Thyroid gland (tissue), 4 donors: ENCODE results near the gene EEF1AKMT3.

Experiments
- POLR2A ChIP-seq, 2 donors: fragments of 450-650 bp; IDR thresholded peaks; one replicate each; pipeline ENCODE4 v1.6.1; 2017; ENCODE audit warnings: antibody characterized with exemption in 2 of 2, mild to moderate bottlenecking in 2 of 2, moderate library complexity in 1 of 2
- TF ChIP-seq, protein P1 (sequence below), 6 experiments: fragments of 200-600 bp in 3 of 6; fragments of 450-650 bp in 3 of 6; sonication (generic) in 3 of 6; IDR thresholded peaks; one replicate each; pipeline ENCODE4 v1.5.1; 2016 to 2019; ENCODE audit warnings: antibody characterized with exemption in 6 of 6, mild to moderate bottlenecking in 2 of 6, inconsistent platforms in 1 of 6, moderate library complexity in 1 of 6

DNA sequence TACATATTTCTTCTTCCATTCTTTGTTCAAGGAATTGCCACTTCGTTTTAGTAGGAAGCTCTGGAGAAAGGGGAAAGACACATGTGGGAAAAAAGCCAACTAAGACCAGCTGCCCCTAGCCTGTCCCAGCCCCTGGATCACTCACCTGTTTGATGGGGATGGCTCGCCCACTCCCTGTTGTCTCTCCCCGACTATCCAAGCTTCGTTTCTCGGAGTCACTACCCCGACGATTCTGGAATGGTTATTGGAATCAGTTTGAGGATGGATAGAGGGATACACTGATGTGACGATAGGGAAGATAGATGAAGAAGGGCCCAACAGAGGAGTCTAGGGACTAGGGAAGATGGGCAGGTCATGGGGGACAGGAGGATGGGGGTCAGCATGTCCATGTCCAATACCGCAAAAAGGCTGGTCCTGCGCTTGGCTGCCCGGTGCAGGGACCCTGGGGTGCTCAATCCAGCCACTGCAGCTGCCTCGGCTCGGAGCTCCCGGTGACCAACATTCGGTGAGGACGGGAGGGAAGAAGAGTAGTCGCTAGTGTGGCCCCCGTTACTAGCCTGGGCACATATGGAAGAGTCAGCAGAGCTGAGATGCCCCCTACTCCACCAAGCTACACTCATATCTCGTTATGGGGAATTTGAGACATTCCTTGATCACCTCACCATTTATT is 40.9 kb upstream of the EEF1AKMT3 start:
- TF ChIP-seq, protein P1, sequence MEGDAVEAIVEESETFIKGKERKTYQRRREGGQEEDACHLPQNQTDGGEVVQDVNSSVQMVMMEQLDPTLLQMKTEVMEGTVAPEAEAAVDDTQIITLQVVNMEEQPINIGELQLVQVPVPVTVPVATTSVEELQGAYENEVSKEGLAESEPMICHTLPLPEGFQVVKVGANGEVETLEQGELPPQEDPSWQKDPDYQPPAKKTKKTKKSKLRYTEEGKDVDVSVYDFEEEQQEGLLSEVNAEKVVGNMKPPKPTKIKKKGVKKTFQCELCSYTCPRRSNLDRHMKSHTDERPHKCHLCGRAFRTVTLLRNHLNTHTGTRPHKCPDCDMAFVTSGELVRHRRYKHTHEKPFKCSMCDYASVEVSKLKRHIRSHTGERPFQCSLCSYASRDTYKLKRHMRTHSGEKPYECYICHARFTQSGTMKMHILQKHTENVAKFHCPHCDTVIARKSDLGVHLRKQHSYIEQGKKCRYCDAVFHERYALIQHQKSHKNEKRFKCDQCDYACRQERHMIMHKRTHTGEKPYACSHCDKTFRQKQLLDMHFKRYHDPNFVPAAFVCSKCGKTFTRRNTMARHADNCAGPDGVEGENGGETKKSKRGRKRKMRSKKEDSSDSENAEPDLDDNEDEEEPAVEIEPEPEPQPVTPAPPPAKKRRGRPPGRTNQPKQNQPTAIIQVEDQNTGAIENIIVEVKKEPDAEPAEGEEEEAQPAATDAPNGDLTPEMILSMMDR (IDR thresholded peaks at IDR 0.05), result no peak
- TF ChIP-seq POLR2A (IDR thresholded peaks at IDR 0.05), result no peak
